ENCODE results near the gene MCOLN3. TPM values are rescaled to one million over a fixed set of nuclear protein-coding genes. Genes with fewer than 3 reads are reported as not detected.

MCOLN3 gene
- polyA plus RNA-seq, 1 of the 3 experiments (the other 2 are of a cell fraction): not detected

DNA sequence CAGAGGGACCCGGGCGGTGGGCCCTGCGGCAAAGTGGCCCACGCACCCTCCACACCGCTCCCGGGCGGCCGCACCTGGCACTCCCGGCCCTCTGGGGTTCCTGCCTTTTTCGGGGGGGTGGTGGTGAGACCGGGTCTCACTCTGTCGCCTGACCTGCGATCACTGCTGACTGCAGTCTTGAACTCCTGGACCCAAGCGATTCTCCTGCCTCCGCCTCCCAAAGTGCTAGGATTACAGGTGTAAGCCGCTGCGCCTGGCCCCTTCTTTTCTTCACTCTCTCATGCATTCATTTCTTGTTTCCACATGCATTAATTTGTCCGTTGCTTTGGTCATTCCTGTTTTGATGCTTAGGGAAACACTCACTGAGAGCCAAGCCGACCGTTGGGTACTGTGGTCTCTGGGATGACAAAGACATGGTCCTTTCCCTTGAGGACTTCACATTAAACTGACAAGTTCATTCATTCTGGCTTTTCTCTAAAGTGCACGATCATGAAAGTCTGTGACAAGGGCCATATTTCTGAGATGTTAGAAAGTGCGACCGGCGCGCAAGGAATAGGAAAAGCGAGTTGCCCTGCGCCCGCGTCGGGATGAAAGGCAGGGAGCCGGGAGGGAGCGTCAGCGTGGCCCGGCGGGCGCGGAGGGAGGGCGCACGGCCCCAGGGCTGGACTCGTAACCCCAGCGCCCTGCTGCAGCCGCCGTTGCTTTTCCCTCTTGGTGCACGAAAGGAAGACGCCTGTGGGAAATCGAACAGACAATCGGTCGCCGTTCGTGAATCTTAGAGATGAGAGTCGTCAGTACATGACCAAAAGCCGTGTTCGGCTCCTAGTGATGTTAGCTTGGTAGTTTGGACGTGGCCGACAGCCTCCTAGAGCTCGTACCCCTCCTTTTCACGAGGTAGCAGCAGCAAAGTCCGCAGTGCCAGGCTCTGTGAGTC lies 50.4 kb downstream of the MCOLN3 start:
- peaks cover 45% of the 10 kb centered on the region for H3K27me3 ChIP-seq (ENCODE audit: insufficient read depth)
- TF ChIP-seq, protein P1, sequence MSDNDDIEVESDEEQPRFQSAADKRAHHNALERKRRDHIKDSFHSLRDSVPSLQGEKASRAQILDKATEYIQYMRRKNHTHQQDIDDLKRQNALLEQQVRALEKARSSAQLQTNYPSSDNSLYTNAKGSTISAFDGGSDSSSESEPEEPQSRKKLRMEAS (IDR thresholded peaks at IDR 0.05; ENCODE audit: low read depth): no peak
- TF ChIP-seq TAF1 (IDR thresholded peaks at IDR 0.05; ENCODE audit: borderline replicate concordance, low read depth, low read length) (no peak), TEAD4 (IDR thresholded peaks at IDR 0.05; ENCODE audit: borderline replicate concordance, insufficient read depth) (no peak), RCOR1 (IDR thresholded peaks at IDR 0.05; ENCODE audit: low read length) (no peak), RFX5 (IDR thresholded peaks at IDR 0.05; ENCODE audit: low read length) (no peak), MXI1 (IDR thresholded peaks at IDR 0.05; ENCODE audit: low read depth, low read length) (no peak), SIN3A (IDR thresholded peaks at IDR 0.05; ENCODE audit: borderline replicate concordance, low read depth, low read length) (no peak), RXRA (IDR thresholded peaks at IDR 0.05; ENCODE audit: borderline replicate concordance, low read depth) (no peak), SMC3 (IDR thresholded peaks at IDR 0.05; ENCODE audit: low read depth, low read length) (no peak), NFIC (IDR thresholded peaks at IDR 0.05; ENCODE audit: borderline replicate concordance) (no peak), RAD21 (IDR thresholded peaks at IDR 0.05; ENCODE audit: low read length) (no peak), POLR2AphosphoS5 (IDR thresholded peaks at IDR 0.05; ENCODE audit: low read depth, low read length) (no peak), GATA2 (CRISPR knock-in tag; IDR thresholded peaks at IDR 0.05) (no peak), ZBTB33 (IDR thresholded peaks at IDR 0.05; ENCODE audit: borderline replicate concordance, low read depth) (no peak), CHD2 (IDR thresholded peaks at IDR 0.05; ENCODE audit: low read length, partially characterized antibody) (no peak), REST (IDR thresholded peaks at IDR 0.05; ENCODE audit: low read depth, low read length) (no peak), FOXJ3 (CRISPR knock-in tag; IDR thresholded peaks at IDR 0.05) (no peak), GABPA (IDR thresholded peaks at IDR 0.05; ENCODE audit: low read depth) (no peak)
- TF ChIP-seq, protein P2, sequence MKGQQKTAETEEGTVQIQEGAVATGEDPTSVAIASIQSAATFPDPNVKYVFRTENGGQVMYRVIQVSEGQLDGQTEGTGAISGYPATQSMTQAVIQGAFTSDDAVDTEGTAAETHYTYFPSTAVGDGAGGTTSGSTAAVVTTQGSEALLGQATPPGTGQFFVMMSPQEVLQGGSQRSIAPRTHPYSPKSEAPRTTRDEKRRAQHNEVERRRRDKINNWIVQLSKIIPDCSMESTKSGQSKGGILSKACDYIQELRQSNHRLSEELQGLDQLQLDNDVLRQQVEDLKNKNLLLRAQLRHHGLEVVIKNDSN (IDR thresholded peaks at IDR 0.05; ENCODE audit: borderline replicate concordance, low read depth): no peak
- TF ChIP-seq, protein P3, sequence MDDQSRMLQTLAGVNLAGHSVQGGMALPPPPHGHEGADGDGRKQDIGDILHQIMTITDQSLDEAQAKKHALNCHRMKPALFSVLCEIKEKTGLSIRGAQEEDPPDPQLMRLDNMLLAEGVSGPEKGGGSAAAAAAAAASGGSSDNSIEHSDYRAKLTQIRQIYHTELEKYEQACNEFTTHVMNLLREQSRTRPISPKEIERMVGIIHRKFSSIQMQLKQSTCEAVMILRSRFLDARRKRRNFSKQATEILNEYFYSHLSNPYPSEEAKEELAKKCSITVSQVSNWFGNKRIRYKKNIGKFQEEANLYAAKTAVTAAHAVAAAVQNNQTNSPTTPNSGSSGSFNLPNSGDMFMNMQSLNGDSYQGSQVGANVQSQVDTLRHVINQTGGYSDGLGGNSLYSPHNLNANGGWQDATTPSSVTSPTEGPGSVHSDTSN (IDR thresholded peaks at IDR 0.05): no peak
- H4K20me1 ChIP-seq (ENCODE audit: insufficient read depth): no peaks in the 10 kb centered on the region
- no peak overlapping the region for H3K9ac ChIP-seq
- no peaks in the 10 kb centered on the region for H3K36me3 ChIP-seq (replicated peaks in 1 of 2; ENCODE audit: control insufficient read depth in 1 of 2, insufficient read depth in 2 of 2, low read length in 1 of 2)
- peak overlapping the region; percentile 78 for H3K4me2 ChIP-seq
- ChIA-PET POLR2A (no interaction called here), CTCF (interaction anchor here (1.1 to 2.1 kb wide), 2 partner anchors 51 to 53 kb away, joined by 3 to 8 read pairs; no protein-coding TSS in a partner anchor)
- peak overlapping the region; percentile 41 to 46; a peak in 3 of 4 replicates for H3K4me3 ChIP-seq (ENCODE audit: low read depth in 2 of 2, low read length in 1 of 2)
- peaks cover 0 to 13% of the 10 kb centered on the region in 2 experiments; a peak in 1 of 4 replicates for H3K4me1 ChIP-seq (ENCODE audit: control insufficient read depth in 1 of 2, insufficient read depth in 2 of 2, low read depth in 1 of 2, low read length in 1 of 2)
- 0 out of 2 replicates have a peak overlapping the region, but pooled peaks have one; percentile 41 for H2AFZ ChIP-seq (ENCODE audit: low read depth)
- WGBS (ENCODE audit: low lambda C conversion rate): 6% methylated on average over 36 of the region's 58 CpGs
- no peaks in the 10 kb centered on the region for H3K9me3 ChIP-seq
- no peak overlapping the region for H3K27ac ChIP-seq (ENCODE audit: low read depth in 2 of 2, low read length in 1 of 2)
- DNase-seq: peak; percentile 67
- H3F3A ChIP-seq (replicated peaks; ENCODE audit: insufficient read depth): no peaks in the 10 kb centered on the region
- H3K79me2 ChIP-seq (ENCODE audit: insufficient read depth): no peaks in the 10 kb centered on the region
- no peaks in the 10 kb centered on the region for H3K9me2 ChIP-seq

All from SK-N-SH (cell line).